HEK293 (cell line): ENCODE measurements around the gene MSANTD2.

Source experiments
- EGR2 ChIP-seq: fragments of 450-650 bp; formaldehyde crosslinking; IDR thresholded peaks from 2 replicates; pipeline ENCODE4 v1.5.1; 2016; ENCODE audit warnings: low read depth, missing biosample characterization, missing genetic modification characterization
- HOXD13 ChIP-seq: sonication (generic); formaldehyde crosslinking; IDR thresholded peaks from 2 replicates; pipeline ENCODE4 v1.8.0; 2022; ENCODE audit warnings: missing genetic modification reagents, borderline replicate concordance
- KLF7 ChIP-seq: fragments of 450-650 bp; formaldehyde crosslinking; IDR thresholded peaks from 2 replicates; pipeline ENCODE4 v1.5.1; 2016; ENCODE audit warnings: missing biosample characterization, missing genetic modification characterization, borderline replicate concordance
- PRDM1 ChIP-seq: fragments of 450-650 bp; formaldehyde crosslinking; IDR thresholded peaks from 2 replicates; pipeline ENCODE4; 2016; ENCODE audit warnings: missing biosample characterization, missing genetic modification characterization
- ZBTB17 ChIP-seq: fragments of 450-650 bp; formaldehyde crosslinking; IDR thresholded peaks from 2 replicates; pipeline ENCODE4 v1.5.1; 2016; ENCODE audit warnings: missing biosample characterization, missing genetic modification characterization
- ZEB2 ChIP-seq: fragments of 450-650 bp; formaldehyde crosslinking; IDR thresholded peaks from 2 replicates; pipeline ENCODE4 v1.5.1; 2016; ENCODE audit warnings: missing biosample characterization, missing genetic modification characterization
- ZIC2 ChIP-seq: fragments of 450-650 bp; formaldehyde crosslinking; IDR thresholded peaks from 2 replicates; pipeline ENCODE4 v1.5.1; 2016; ENCODE audit warnings: missing biosample characterization, missing genetic modification characterization
- ZNF2 ChIP-seq: fragments of 450-650 bp; formaldehyde crosslinking; IDR thresholded peaks from 2 replicates; pipeline ENCODE4 v1.5.1; 2016; ENCODE audit warnings: missing biosample characterization, missing genetic modification characterization
- ZNF23 ChIP-seq: fragments of 450-650 bp; formaldehyde crosslinking; IDR thresholded peaks from 2 replicates; pipeline ENCODE4 v1.5.1; 2016; ENCODE audit warnings: missing biosample characterization, missing genetic modification characterization, borderline replicate concordance
- ZNF302 ChIP-seq: fragments of 450-650 bp; formaldehyde crosslinking; IDR thresholded peaks from 2 replicates; pipeline ENCODE4 v1.5.1; 2016; ENCODE audit warnings: missing biosample characterization, missing genetic modification characterization, low read depth
- ZNF311 ChIP-seq: fragments of 450-650 bp; formaldehyde crosslinking; IDR thresholded peaks from 2 replicates; pipeline ENCODE4 v1.5.1; 2017; ENCODE audit warnings: missing biosample characterization, missing genetic modification characterization, borderline replicate concordance
- ZNF473 ChIP-seq: fragments of 450-650 bp; formaldehyde crosslinking; IDR thresholded peaks from 2 replicates; pipeline ENCODE4 v1.5.1; 2017; ENCODE audit warnings: missing biosample characterization, missing genetic modification characterization
- ZNF548 ChIP-seq: fragments of 450-650 bp; formaldehyde crosslinking; IDR thresholded peaks from 2 replicates; pipeline ENCODE4 v1.5.1; 2016; ENCODE audit warnings: missing biosample characterization, missing genetic modification characterization
- ZNF558 ChIP-seq: fragments of 450-650 bp; formaldehyde crosslinking; IDR thresholded peaks from 2 replicates; pipeline ENCODE4 v1.5.1; 2016; ENCODE audit warnings: missing biosample characterization, missing genetic modification characterization
- ZNF585B ChIP-seq: fragments of 450-650 bp; formaldehyde crosslinking; IDR thresholded peaks from 2 replicates; pipeline ENCODE4 v1.5.1; 2016; ENCODE audit warnings: missing biosample characterization, missing genetic modification characterization
- ZNF610 ChIP-seq: fragments of 450-650 bp; formaldehyde crosslinking; IDR thresholded peaks from 2 replicates; pipeline ENCODE4 v1.5.1; 2016; ENCODE audit warnings: missing biosample characterization, missing genetic modification characterization, borderline replicate concordance
- ZNF785 ChIP-seq: fragments of 450-650 bp; formaldehyde crosslinking; IDR thresholded peaks from 2 replicates; pipeline ENCODE4 v1.5.1; 2016; ENCODE audit warnings: missing biosample characterization, missing genetic modification characterization
- ZSCAN23 ChIP-seq: fragments of 450-650 bp; formaldehyde crosslinking; IDR thresholded peaks from 2 replicates; pipeline ENCODE4 v1.5.1; 2016; ENCODE audit warnings: missing biosample characterization, missing genetic modification characterization
- ZSCAN30 ChIP-seq: fragments of 450-650 bp; IDR thresholded peaks from 2 replicates; pipeline ENCODE4 v1.5.1; 2018; ENCODE audit warnings: missing biosample characterization, mild to moderate bottlenecking, missing genetic modification characterization, moderate library complexity
- TF ChIP-seq, protein P1 (sequence below): fragments of 450-650 bp; formaldehyde crosslinking; IDR thresholded peaks from 2 replicates; pipeline ENCODE4 v1.5.1; 2016; ENCODE audit warnings: missing biosample characterization, missing genetic modification characterization
- TF ChIP-seq, protein P2 (sequence below): fragments of 450-650 bp; formaldehyde crosslinking; IDR thresholded peaks from 2 replicates; pipeline ENCODE4 v1.5.1; 2016; ENCODE audit warnings: missing biosample characterization, missing genetic modification characterization
- TF ChIP-seq, protein P3 (sequence below): fragments of 450-650 bp; formaldehyde crosslinking; IDR thresholded peaks from 2 replicates; pipeline ENCODE4 v1.5.1; 2016; ENCODE audit warnings: missing biosample characterization, missing genetic modification characterization
- TF ChIP-seq, protein P4 (sequence below): fragments of 450-650 bp; formaldehyde crosslinking; IDR thresholded peaks from 2 replicates; pipeline ENCODE4 v1.5.1; 2016; ENCODE audit warnings: missing biosample characterization, missing genetic modification characterization
- TF ChIP-seq, protein P5 (sequence below): fragments of 450-650 bp; formaldehyde crosslinking; IDR thresholded peaks from 2 replicates; pipeline ENCODE4 v1.5.1; 2016; ENCODE audit warnings: missing biosample characterization, missing genetic modification characterization
- TF ChIP-seq, protein P6 (sequence below): fragments of 450-650 bp; formaldehyde crosslinking; IDR thresholded peaks from 2 replicates; pipeline ENCODE4 v1.5.1; 2016; ENCODE audit warnings: missing biosample characterization, missing genetic modification characterization, borderline replicate concordance

MSANTD2 gene

DNA sequence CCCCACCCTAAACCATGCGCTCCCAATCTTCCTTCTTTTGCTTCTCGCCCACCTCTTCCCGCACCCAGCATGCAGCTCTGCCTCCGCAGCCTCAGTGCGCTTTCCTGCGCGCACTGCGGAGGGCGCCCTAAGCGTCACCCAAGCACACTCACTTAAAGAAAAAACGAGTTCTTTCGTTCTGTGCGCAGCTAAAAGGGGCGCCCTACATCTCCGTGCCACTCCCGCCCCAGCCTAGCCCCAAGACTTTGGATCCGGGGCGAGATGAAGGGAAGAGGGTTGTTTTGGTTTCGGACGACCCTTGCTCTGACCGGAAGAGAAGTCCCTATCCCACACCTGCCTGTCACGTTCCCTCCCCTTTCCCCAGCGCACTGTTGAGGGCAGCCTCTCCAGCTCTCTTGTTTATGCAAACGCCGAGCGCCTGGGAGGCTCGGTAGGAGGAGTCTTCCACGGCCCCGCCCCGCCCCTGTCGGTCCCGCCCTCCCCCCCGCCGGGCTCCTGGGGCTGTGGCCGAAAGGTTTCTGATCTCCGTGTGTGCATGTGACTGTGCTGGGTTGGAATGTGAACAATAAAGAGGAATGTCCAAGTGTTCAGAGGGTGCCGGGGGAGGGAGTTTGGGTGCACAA lies 53.5 kb downstream of the MSANTD2 start (continued):
- TF ChIP-seq, protein P1, sequence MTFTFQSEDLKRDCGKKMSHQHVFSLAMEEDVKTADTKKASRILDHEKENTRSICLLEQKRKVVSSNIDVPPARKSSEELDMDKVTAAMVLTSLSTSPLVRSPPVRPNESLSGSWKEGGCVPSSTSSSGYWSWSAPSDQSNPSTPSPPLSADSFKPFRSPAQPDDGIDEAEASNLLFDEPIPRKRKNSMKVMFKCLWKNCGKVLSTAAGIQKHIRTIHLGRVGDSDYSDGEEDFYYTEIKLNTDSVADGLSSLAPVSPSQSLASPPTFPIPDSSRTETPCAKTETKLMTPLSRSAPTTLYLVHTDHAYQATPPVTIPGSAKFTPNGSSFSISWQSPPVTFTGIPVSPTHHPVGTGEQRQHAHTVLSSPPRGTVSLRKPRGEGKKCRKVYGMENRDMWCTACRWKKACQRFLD (tag by site-specific recombination), result no peak
- TF ChIP-seq ZEB2 (tag by site-specific recombination) (peak; percentile 53; the same call in 1 of the 2 replicates), ZNF558 (no peak), PRDM1 (tag by site-specific recombination) (peak; percentile 87), ZNF302 (tag by site-specific recombination) (no peak), ZBTB17 (tag by site-specific recombination) (peak; percentile 76), ZSCAN23 (tag by site-specific recombination) (no peak), ZNF610 (tag by site-specific recombination) (no peak; the same call in 1 of the 2 replicates), ZNF548 (tag by site-specific recombination) (no peak), ZNF785 (tag by site-specific recombination) (no peak), ZNF23 (no peak), ZNF585B (tag by site-specific recombination) (no peak), ZIC2 (tag by site-specific recombination) (no peak), EGR2 (tag by site-specific recombination) (peak; percentile 75), HOXD13 (CRISPR knock-in tag) (no peak), ZNF2 (tag by site-specific recombination) (no peak; the same call in 1 of the 2 replicates), ZNF473 (no peak), KLF7 (no peak), ZSCAN30 (no peak), ZNF311 (tag by site-specific recombination) (no peak)
- TF ChIP-seq, protein P2, sequence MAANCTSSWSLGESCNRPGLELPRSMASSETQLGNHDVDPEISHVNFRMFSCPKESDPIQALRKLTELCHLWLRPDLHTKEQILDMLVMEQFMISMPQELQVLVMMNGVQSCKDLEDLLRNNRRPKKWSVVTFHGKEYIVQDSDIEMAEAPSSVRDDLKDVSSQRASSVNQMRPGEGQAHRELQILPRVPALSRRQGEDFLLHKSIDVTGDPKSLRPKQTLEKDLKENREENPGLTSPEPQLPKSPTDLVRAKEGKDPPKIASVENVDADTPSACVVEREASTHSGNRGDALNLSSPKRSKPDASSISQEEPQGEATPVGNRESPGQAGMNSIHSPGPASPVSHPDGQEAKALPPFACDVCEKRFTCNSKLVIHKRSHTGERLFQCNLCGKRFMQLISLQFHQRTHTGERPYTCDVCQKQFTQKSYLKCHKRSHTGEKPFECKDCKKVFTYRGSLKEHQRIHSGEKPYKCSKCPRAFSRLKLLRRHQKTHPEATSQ, result no peak
- TF ChIP-seq, protein P3, sequence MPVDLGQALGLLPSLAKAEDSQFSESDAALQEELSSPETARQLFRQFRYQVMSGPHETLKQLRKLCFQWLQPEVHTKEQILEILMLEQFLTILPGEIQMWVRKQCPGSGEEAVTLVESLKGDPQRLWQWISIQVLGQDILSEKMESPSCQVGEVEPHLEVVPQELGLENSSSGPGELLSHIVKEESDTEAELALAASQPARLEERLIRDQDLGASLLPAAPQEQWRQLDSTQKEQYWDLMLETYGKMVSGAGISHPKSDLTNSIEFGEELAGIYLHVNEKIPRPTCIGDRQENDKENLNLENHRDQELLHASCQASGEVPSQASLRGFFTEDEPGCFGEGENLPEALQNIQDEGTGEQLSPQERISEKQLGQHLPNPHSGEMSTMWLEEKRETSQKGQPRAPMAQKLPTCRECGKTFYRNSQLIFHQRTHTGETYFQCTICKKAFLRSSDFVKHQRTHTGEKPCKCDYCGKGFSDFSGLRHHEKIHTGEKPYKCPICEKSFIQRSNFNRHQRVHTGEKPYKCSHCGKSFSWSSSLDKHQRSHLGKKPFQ, result no peak
- TF ChIP-seq, protein P4, sequence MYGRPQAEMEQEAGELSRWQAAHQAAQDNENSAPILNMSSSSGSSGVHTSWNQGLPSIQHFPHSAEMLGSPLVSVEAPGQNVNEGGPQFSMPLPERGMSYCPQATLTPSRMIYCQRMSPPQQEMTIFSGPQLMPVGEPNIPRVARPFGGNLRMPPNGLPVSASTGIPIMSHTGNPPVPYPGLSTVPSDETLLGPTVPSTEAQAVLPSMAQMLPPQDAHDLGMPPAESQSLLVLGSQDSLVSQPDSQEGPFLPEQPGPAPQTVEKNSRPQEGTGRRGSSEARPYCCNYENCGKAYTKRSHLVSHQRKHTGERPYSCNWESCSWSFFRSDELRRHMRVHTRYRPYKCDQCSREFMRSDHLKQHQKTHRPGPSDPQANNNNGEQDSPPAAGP (tag by site-specific recombination), result no peak; the same call in 1 of the 2 replicates
- TF ChIP-seq, protein P5, sequence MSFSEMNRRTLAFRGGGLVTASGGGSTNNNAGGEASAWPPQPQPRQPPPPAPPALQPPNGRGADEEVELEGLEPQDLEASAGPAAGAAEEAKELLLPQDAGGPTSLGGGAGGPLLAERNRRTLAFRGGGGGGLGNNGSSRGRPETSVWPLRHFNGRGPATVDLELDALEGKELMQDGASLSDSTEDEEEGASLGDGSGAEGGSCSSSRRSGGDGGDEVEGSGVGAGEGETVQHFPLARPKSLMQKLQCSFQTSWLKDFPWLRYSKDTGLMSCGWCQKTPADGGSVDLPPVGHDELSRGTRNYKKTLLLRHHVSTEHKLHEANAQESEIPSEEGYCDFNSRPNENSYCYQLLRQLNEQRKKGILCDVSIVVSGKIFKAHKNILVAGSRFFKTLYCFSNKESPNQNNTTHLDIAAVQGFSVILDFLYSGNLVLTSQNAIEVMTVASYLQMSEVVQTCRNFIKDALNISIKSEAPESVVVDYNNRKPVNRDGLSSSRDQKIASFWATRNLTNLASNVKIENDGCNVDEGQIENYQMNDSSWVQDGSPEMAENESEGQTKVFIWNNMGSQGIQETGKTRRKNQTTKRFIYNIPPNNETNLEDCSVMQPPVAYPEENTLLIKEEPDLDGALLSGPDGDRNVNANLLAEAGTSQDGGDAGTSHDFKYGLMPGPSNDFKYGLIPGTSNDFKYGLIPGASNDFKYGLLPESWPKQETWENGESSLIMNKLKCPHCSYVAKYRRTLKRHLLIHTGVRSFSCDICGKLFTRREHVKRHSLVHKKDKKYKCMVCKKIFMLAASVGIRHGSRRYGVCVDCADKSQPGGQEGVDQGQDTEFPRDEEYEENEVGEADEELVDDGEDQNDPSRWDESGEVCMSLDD, result 0 out of 2 replicates have a peak, but pooled peaks have one; percentile 52
- TF ChIP-seq, protein P6, sequence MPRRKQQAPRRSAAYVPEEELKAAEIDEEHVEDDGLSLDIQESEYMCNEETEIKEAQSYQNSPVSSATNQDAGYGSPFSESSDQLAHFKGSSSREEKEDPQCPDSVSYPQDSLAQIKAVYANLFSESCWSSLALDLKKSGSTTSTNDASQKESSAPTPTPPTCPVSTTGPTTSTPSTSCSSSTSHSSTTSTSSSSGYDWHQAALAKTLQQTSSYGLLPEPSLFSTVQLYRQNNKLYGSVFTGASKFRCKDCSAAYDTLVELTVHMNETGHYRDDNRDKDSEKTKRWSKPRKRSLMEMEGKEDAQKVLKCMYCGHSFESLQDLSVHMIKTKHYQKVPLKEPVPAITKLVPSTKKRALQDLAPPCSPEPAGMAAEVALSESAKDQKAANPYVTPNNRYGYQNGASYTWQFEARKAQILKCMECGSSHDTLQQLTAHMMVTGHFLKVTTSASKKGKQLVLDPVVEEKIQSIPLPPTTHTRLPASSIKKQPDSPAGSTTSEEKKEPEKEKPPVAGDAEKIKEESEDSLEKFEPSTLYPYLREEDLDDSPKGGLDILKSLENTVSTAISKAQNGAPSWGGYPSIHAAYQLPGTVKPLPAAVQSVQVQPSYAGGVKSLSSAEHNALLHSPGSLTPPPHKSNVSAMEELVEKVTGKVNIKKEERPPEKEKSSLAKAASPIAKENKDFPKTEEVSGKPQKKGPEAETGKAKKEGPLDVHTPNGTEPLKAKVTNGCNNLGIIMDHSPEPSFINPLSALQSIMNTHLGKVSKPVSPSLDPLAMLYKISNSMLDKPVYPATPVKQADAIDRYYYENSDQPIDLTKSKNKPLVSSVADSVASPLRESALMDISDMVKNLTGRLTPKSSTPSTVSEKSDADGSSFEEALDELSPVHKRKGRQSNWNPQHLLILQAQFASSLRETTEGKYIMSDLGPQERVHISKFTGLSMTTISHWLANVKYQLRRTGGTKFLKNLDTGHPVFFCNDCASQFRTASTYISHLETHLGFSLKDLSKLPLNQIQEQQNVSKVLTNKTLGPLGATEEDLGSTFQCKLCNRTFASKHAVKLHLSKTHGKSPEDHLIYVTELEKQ (tag by site-specific recombination), result no peak
